A549 (cell line): Measurements from ENCODE around the gene KRTAP25-1. TPM values are rescaled to one million over a fixed set of nuclear protein-coding genes. Genes with fewer than 3 reads are reported as not detected.

ENCODE experiments used
- ATAC-seq, 2 experiments: fragments of 200-7000 bp in 1 of 2; fragments of >200 bp in 1 of 2; cut with Nextera tagmentation in 1 of 2; cut with Tn5 transposase in 1 of 2; 3 replicates each; pipeline versions ENCODE4 v1.8.0 to v1.9.1; 2018 to 2020; ENCODE audit warnings: mild to moderate bottlenecking in 1 of 2, moderate library complexity in 1 of 2
- CTCF ChIA-PET: fragments of 300-600 bp; sonication (Branson Sonifier 250); formaldehyde crosslinking; extraction: SDS; loops from one replicate; lab custom pipeline; 2021; ENCODE audit warnings: antibody characterized with exemption, inconsistent platforms; lab: Yijun Ruan, JAX
- POLR2A ChIA-PET: fragments of 350-600 bp; formaldehyde crosslinking; extraction: SDS; loops from one replicate; lab custom pipeline; 2021; ENCODE audit warnings: antibody characterized with exemption, inconsistent platforms; lab: Yijun Ruan, JAX
- DNase-seq, 2 experiments: peaks; one replicate each; pipeline versions ENCODE4 v3.0.0 to v3.0.0-alpha.2; 2011 to 2016; ENCODE audit warnings: low read depth in 1 of 2, low spot score in 1 of 2
- FAIRE-seq: peaks from 2 replicates; lab custom pipeline; 2011; peaks lifted over from hg19 to GRCh38; lab: Jason Lieb, UNC
- H3K27ac ChIP-seq, 2 experiments: fragments of >200 bp; sonication (Bioruptor Twin); formaldehyde crosslinking; 3 replicates each; pipeline ENCODE4 v1.5.1; 2016 to 2017
- H3K4me1 ChIP-seq: fragments of >200 bp; sonication (Bioruptor Twin); formaldehyde crosslinking; 3 replicates; pipeline ENCODE4 v1.6.1; 2016
- H3K4me2 ChIP-seq: fragments of >200 bp; sonication (Bioruptor Twin); formaldehyde crosslinking; 3 replicates; pipeline ENCODE4 v1.6.1; 2016
- H3K4me3 ChIP-seq: fragments of >200 bp; sonication (Bioruptor Twin); formaldehyde crosslinking; 3 replicates; pipeline ENCODE4 v1.5.1; 2016
- H3K9me3 ChIP-seq: fragments of >200 bp; sonication (Bioruptor Twin); formaldehyde crosslinking; 3 replicates; pipeline ENCODE4 v1.6.1; 2016
- BHLHE40 ChIP-seq: IDR thresholded peaks from 2 replicates; pipeline ENCODE4 v1.6.1; 2012; ENCODE audit warnings: low read depth, low read length, inconsistent platforms
- CBX2 ChIP-seq: fragments of 200-600 bp; sonication (generic); IDR thresholded peaks from 2 replicates; pipeline ENCODE4 v1.6.1; 2016; ENCODE audit warnings: low read depth, mild to moderate bottlenecking, borderline replicate concordance
- CBX8 ChIP-seq: fragments of 200-600 bp; sonication (generic); IDR thresholded peaks from 2 replicates; pipeline ENCODE4 v1.6.1; 2016
- CHD2 ChIP-seq: fragments of 150-350 bp; IDR thresholded peaks from 2 replicates; pipeline ENCODE4 v1.6.1; 2014; ENCODE audit warnings: low read length; ENCODE audit not compliant: partially characterized antibody
- E2F6 ChIP-seq: IDR thresholded peaks from 2 replicates; pipeline ENCODE4 v1.6.1; 2012; ENCODE audit warnings: low read depth, borderline replicate concordance
- EHMT2 ChIP-seq: fragments of 200-600 bp; sonication (generic); IDR thresholded peaks from 2 replicates; pipeline ENCODE4 v1.6.1; 2016; ENCODE audit warnings: antibody characterized with exemption, low read depth, mild to moderate bottlenecking, moderate library complexity
- EP300 ChIP-seq, 2 experiments: fragments of >200 bp; sonication (Bioruptor Twin); formaldehyde crosslinking; IDR thresholded peaks; 2 replicates in 1 of 2; 3 replicates in 1 of 2; pipeline ENCODE4 v1.6.1; 2016 to 2017
- FOSB ChIP-seq: fragments of 250-450 bp; sonication (Bioruptor Pico); IDR thresholded peaks from 2 replicates; pipeline ENCODE4 v1.5.0; 2020; ENCODE audit warnings: mild to moderate bottlenecking, moderate library complexity
- FOSL2 ChIP-seq, 2 experiments: fragments of 450-650 bp in 1 of 2; fragments of >200 bp in 1 of 2; sonication (Bioruptor Twin) in 1 of 2; formaldehyde crosslinking; IDR thresholded peaks; 2 replicates each; pipeline versions ENCODE4 v1.5.0 to v1.6.1; 2016 to 2020; ENCODE audit warnings: mild to moderate bottlenecking in 1 of 2, moderate library complexity in 1 of 2
- FOXS1 ChIP-seq: fragments of 250-450 bp; sonication (Bioruptor Pico); IDR thresholded peaks from 2 replicates; pipeline ENCODE4 v1.5.0; 2020; ENCODE audit warnings: mild to moderate bottlenecking, moderate library complexity
- HDAC2 ChIP-seq: fragments of 200-600 bp; sonication (generic); IDR thresholded peaks from 2 replicates; pipeline ENCODE4 v1.6.1; 2016
- HEYL ChIP-seq: fragments of 250-450 bp; sonication (Bioruptor Pico); IDR thresholded peaks from 2 replicates; pipeline ENCODE4 v1.8.0; 2021; ENCODE audit warnings: mild to moderate bottlenecking, moderate library complexity
- JUN ChIP-seq, 2 experiments: fragments of >200 bp; sonication (Bioruptor Twin); formaldehyde crosslinking; IDR thresholded peaks; 2 replicates in 1 of 2; 3 replicates in 1 of 2; pipeline ENCODE4 v1.6.1; 2016 to 2017
- KDM1A ChIP-seq: fragments of 200-600 bp; sonication (generic); IDR thresholded peaks from 2 replicates; pipeline ENCODE4 v1.6.1; 2016; ENCODE audit warnings: low read depth, mild to moderate bottlenecking
- NFE2L2 ChIP-seq: fragments of 150-350 bp; conservative IDR thresholded peaks from 2 replicates; pipeline ENCODE4 v1.6.1; 2014; ENCODE audit warnings: low read length
- NR3C1 ChIP-seq: fragments of >200 bp; sonication (Bioruptor Twin); formaldehyde crosslinking; IDR thresholded peaks from 3 replicates; pipeline ENCODE4 v1.6.1; 2017
- PBX3 ChIP-seq: IDR thresholded peaks from 2 replicates; pipeline ENCODE4 v1.6.1; 2012
- PHF8 ChIP-seq: fragments of 200-600 bp; sonication (generic); IDR thresholded peaks from 2 replicates; pipeline ENCODE4 v1.6.1; 2016; ENCODE audit warnings: low read depth, mild to moderate bottlenecking, antibody characterized with exemption, moderate library complexity, borderline replicate concordance
- POLR2A ChIP-seq: IDR thresholded peaks from 2 replicates; pipeline ENCODE4 v1.6.1; 2012; ENCODE audit warnings: mild to moderate bottlenecking, low read length
- RAD21 ChIP-seq, 2 experiments: fragments of >200 bp in 1 of 2; sonication (Bioruptor Twin) in 1 of 2; formaldehyde crosslinking in 1 of 2; IDR thresholded peaks in 1 of 2; conservative IDR thresholded peaks in 1 of 2; 2 replicates in 1 of 2; 3 replicates in 1 of 2; pipeline ENCODE4 v1.6.1; 2012 to 2018; ENCODE audit warnings: inconsistent platforms in 1 of 2
- RARB ChIP-seq: fragments of 250-450 bp; sonication (Bioruptor Pico); IDR thresholded peaks from 2 replicates; pipeline ENCODE4 v1.8.0; 2021; ENCODE audit warnings: mild to moderate bottlenecking, moderate library complexity
- REST ChIP-seq: fragments of 200-600 bp; sonication (generic); IDR thresholded peaks from 2 replicates; pipeline ENCODE4 v1.6.1; 2016; ENCODE audit warnings: antibody characterized with exemption, mild to moderate bottlenecking, moderate library complexity
- RFX5 ChIP-seq: fragments of 450-650 bp; IDR thresholded peaks from 2 replicates; pipeline ENCODE4 v1.7.1; 2014; ENCODE audit warnings: antibody characterized with exemption, mild to moderate bottlenecking, moderate library complexity
- RNF2 ChIP-seq: fragments of 200-600 bp; sonication (generic); IDR thresholded peaks from 2 replicates; pipeline ENCODE4 v1.6.1; 2016; ENCODE audit warnings: low read depth, mild to moderate bottlenecking, antibody characterized with exemption, moderate library complexity, borderline replicate concordance
- SREBF2 ChIP-seq: fragments of 450-650 bp; IDR thresholded peaks from 2 replicates; pipeline ENCODE4 v1.6.1; 2014; ENCODE audit warnings: mild to moderate bottlenecking, moderate library complexity
- TP53 ChIP-seq: fragments of 250-450 bp; sonication (Bioruptor Pico); IDR thresholded peaks from 2 replicates; pipeline ENCODE4 v1.5.0; 2021; ENCODE audit warnings: mild to moderate bottlenecking, moderate library complexity
- USF2 ChIP-seq: fragments of 450-650 bp; IDR thresholded peaks from 2 replicates; pipeline ENCODE4 v1.6.1; 2014; ENCODE audit warnings: antibody characterized with exemption
- ZC3H11A ChIP-seq: fragments of 450-650 bp; IDR thresholded peaks from 2 replicates; pipeline ENCODE4 v1.6.1; 2014; ENCODE audit warnings: antibody characterized with exemption, mild to moderate bottlenecking
- ZNF302 ChIP-seq: fragments of 250-450 bp; sonication (Bioruptor Pico); IDR thresholded peaks from 2 replicates; pipeline ENCODE4 v1.9.0; 2021; ENCODE audit warnings: inconsistent platforms, mild to moderate bottlenecking, moderate library complexity
- ZSCAN20 ChIP-seq: fragments of 250-450 bp; sonication (Bioruptor Pico); IDR thresholded peaks from 2 replicates; pipeline ENCODE4 v1.8.0; 2022; ENCODE audit warnings: mild to moderate bottlenecking, moderate library complexity
- WGBS: methylation state at CpG from one replicate; pipeline ENCODE4 v1.1.6; 2017; ENCODE audit errors: missing lambda C conversion rate; 5-methylcytosine and 5-hydroxymethylcytosine counted together
- polyA plus RNA-seq, 4 experiments: library from polyadenylated mRNA; depleted of rRNA in 3 of 4; stranded (reverse); fragments of >200 nt; fragmentation: RNase III in 1 of 4; extraction: RNeasy Plus Mini Kit Qiagen cat#74134 plus additional on column Dnase treatment in 1 of 4; gene quantifications; 2 replicates in 3 of 4; 3 replicates in 1 of 4; pipeline ENCODE4 v1.2.3, GENCODE V29; 2011 to 2017
- TF ChIP-seq, protein P1 (sequence below): IDR thresholded peaks from 2 replicates; pipeline ENCODE4 v1.6.1; 2012
- TF ChIP-seq, protein P2 (sequence below): fragments of 150-350 bp; IDR thresholded peaks from 2 replicates; pipeline ENCODE4 v1.6.1; 2014; ENCODE audit warnings: low read depth, mild to moderate bottlenecking, low read length

KRTAP25-1 gene
- polyA plus RNA-seq, 2 of the 4 experiments (the other 2 are of a cell fraction): not detected

DNA sequence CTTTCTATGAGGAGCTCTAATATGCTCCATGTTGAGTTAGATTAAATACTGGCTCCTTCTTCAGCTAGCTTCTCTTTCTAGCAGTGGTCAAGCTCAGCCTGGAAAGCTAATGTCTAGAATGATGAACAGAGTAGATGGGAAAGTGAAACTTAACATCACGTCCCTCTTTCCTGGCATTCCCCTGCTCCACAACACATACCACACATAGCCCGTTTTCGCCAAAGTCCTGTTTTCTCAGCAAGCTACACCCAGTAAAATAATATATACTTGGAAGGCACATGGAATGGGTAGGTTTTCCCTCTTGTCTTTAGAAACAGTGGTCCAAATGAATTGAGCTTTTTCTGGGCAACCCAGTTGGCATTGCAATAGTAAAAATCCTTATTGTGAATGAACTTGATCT, 44.4 kb upstream of the KRTAP25-1 start:
- no peak overlapping the region for H3K4me3 ChIP-seq
- TF ChIP-seq RAD21 (conservative IDR thresholded peaks at IDR 0.05 in 1 of 2, IDR thresholded peaks at IDR 0.05 in 1 of 2) (no peak), PHF8 (no peak), BHLHE40 (no peak), POLR2A (no peak), NFE2L2 (no peak), CHD2 (no peak), FOXS1 (no peak), CBX8 (no peak), HEYL (no peak), KDM1A (no peak), RARB (CRISPR knock-in tag) (no peak), REST (no peak), ZSCAN20 (CRISPR knock-in tag) (no peak), CBX2 (no peak), RFX5 (no peak), ZNF302 (CRISPR knock-in tag) (no peak)
- TF ChIP-seq, protein P1, sequence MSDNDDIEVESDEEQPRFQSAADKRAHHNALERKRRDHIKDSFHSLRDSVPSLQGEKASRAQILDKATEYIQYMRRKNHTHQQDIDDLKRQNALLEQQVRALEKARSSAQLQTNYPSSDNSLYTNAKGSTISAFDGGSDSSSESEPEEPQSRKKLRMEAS: no peak
- POLR2A ChIA-PET: no interaction called here
- DNase-seq (no peak), FAIRE-seq (no peak), ATAC-seq (no peak)
- no peak overlapping the region for H3K27ac ChIP-seq
- H3K9me3 ChIP-seq: no peaks in the 10 kb centered on the region
- CTCF ChIA-PET: interaction anchor here (0.9 kb wide), 1 partner anchor 137 kb away, joined by 3 read pairs; no protein-coding TSS in a partner anchor
- 13% methylated on average over 3 of the region's 3 CpGs for WGBS
- no peak overlapping the region for H3K4me2 ChIP-seq
- H3K4me1 ChIP-seq: no peaks in the 10 kb centered on the region

DNA sequence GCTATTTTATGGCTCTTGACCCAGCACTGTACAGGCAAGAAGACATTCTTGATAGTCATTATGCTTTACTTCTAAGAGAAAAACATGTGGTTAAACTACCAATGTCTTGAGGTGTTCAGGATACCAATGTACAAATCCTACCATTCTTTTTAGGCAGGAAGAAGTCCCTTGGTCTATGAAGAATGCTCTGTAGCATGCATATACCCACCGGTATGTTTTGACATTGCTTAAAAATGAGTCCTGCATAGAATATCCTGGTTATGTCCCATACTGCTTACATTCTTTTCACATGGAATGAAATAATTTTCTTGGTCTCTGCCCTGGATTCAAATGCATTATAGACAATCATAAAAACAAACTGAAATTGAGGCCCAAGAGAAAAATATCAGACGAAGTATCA, 43.4 kb upstream of the KRTAP25-1 start:
- DNase-seq: no peak
- TF ChIP-seq RFX5: no peak
- TF ChIP-seq ZSCAN20 (CRISPR knock-in tag): no peak
- TF ChIP-seq ZC3H11A: no peak
- TF ChIP-seq KDM1A: no peak
- TF ChIP-seq POLR2A: no peak
- no peak for TF ChIP-seq HDAC2
- no peak for TF ChIP-seq FOSB
- TF ChIP-seq NR3C1: no peak
- TF ChIP-seq EHMT2: no peak
- TF ChIP-seq TP53 (CRISPR knock-in tag): no peak
- TF ChIP-seq, protein P2, sequence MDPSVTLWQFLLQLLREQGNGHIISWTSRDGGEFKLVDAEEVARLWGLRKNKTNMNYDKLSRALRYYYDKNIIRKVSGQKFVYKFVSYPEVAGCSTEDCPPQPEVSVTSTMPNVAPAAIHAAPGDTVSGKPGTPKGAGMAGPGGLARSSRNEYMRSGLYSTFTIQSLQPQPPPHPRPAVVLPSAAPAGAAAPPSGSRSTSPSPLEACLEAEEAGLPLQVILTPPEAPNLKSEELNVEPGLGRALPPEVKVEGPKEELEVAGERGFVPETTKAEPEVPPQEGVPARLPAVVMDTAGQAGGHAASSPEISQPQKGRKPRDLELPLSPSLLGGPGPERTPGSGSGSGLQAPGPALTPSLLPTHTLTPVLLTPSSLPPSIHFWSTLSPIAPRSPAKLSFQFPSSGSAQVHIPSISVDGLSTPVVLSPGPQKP: no peak
- no peak for TF ChIP-seq JUN (IDR thresholded peaks at IDR 0.05)
- TF ChIP-seq RNF2: no peak
- TF ChIP-seq FOSL2 (IDR thresholded peaks at IDR 0.05): no peak
- TF ChIP-seq FOSL2 (CRISPR knock-in tag; IDR thresholded peaks at IDR 0.05): no peak
- no peak for TF ChIP-seq SREBF2
- no peak for TF ChIP-seq PBX3
- no peak for TF ChIP-seq USF2
- TF ChIP-seq ZNF302 (CRISPR knock-in tag): no peak
- TF ChIP-seq EP300 (IDR thresholded peaks at IDR 0.05): no peak
- TF ChIP-seq E2F6: no peak
- no peak for ATAC-seq
- H3K4me2 ChIP-seq: no peak overlapping the region
- H3K4me1 ChIP-seq: no peaks in the 10 kb centered on the region
- 24% methylated on average over 2 of the region's 2 CpGs for WGBS
- no peaks in the 10 kb centered on the region for H3K9me3 ChIP-seq
- no peak overlapping the region for H3K4me3 ChIP-seq
- ChIA-PET POLR2A (no interaction called here), CTCF (interaction anchor here (0.9 kb wide), 1 partner anchor 138 kb away, joined by 3 read pairs; no protein-coding TSS in a partner anchor)
- FAIRE-seq: no peak
- H3K27ac ChIP-seq: no peak overlapping the region
